DLD1 (cell line): Measurements from ENCODE around the gene TMEM109.

Source experiments
- in situ Hi-C: cut with HindIII; loops from 2 replicates; pipeline ENCODE4 v1.10.0; 2017; ENCODE audit warnings: low sequenced_read_pairs

Gene TMEM109

GRCh38 chr11:60924906-60925853 is 11.2 kb downstream of the TMEM109 start:
- in situ Hi-C loops = no loop called here

GRCh38 chr11:60925868-60926267 is 11.9 kb downstream of the TMEM109 start:
- in situ Hi-C loops = no loop called here

DNA sequence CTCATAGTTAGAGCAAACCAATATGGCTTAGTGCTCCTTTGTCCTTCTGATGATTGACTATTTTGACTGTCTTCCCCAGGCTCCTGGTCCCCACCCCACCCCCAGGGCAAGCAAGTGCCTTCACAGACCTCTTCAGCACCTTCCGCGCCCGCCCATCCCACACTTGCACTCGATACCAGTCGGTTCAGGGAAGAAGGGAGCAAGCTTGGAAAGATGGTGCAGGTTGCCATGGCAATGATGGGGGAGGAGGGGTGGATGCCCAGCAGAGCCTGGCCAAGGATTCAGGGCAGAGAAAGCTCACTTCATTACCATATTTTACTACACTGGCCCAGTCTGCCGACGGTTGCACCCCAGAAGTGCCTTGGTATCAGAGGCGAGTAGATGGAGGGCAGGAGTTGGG is 12.5 kb downstream of the TMEM109 start:
- in situ Hi-C loops = no loop called here

DNA sequence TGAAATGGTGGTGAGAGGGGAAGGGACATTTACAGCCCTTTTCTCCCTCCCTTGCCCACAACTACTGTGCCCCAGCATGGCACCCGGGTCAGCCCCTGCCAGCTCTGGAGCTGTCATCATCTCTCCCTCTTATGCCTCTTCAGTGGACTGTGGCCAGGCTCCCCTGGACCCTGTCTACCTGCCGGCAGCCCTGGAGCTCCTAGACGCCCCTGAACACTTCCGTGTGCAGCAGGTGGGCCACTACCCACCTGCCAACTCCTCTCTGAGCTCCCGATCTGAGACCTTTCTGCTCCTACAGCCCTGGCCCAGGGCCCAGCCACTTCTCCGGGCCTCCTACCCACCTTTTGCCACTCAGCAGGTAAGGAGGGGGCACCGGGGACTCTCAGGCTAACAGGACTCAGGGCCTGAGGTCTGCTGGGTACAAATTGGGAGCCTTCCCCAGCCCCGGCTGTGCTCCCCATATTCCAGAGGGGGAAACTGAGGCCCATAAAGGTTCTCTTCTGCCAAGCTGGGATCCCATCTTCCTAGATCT is 13.2 kb downstream of the TMEM109 start:
- in situ Hi-C loops = no loop called here

DNA sequence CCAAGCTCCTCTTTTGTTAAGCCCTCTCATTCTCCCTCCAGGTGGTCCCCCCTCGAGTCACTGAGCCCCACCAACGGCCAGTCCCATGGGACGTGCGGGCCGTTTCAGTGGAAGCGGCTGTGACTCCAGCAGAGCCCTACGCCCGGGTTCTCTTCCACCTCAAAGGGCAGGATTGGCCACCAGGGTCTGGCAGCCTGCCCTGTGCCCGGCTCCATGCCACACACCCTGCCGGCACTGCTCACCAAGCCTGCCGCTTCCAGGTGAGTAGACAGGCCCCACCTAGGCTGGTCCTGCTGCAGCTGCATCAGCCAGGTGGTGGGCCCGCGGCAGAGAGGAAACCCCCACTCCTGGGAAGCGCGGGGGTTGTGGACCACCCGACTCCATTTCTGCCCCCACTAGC is 13.6 kb downstream of the TMEM109 start:
- in situ Hi-C loops = no loop called here

DNA sequence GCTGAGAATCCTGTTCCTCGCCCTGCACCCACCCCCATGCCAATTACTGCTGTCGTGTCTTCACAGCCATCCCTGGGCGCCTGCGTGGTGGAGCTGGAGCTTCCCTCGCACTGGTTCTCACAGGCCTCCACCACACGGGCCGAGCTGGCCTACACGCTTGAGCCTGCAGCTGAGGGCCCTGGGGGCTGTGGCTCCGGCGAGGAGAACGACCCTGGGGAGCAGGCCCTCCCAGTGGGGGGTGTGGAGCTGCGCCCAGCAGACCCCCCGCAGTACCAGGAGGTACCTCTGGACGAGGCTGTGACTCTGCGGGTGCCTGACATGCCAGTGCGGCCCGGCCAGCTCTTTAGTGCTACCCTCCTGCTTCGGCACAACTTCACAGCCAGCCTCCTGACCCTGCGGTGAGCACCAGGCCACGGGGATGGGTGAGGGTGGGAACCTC is 14.6 kb downstream of the TMEM109 start:
- in situ Hi-C loops = no loop called here

DNA sequence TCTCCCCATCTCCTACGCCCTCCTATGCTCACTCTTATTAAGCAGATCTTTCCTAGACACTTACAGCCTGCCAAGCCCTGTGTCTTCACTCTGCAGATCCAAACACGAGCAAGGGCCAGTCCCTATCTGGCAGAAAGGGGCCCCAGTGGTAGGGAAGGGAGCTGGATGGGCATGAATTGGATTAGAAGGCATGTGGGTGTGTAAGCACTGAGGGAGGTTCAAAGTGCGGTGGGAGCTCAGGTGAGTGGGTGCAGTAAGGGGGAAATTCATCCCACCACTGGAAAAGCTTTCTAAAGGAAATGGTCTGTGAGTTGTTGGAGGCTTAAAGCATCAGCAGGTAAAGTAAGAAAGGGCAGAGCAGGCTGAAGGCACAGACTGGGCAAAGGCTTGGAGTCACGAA is 15.8 kb downstream of the TMEM109 start:
- in situ Hi-C loops = no loop called here

GRCh38 chr11:60930394-60930793 is 16.4 kb downstream of the TMEM109 start:
- in situ Hi-C loops = no loop called here

GRCh38 chr11:60931917-60932316 is 18.0 kb downstream of the TMEM109 start:
- in situ Hi-C loops = no loop called here

DNA sequence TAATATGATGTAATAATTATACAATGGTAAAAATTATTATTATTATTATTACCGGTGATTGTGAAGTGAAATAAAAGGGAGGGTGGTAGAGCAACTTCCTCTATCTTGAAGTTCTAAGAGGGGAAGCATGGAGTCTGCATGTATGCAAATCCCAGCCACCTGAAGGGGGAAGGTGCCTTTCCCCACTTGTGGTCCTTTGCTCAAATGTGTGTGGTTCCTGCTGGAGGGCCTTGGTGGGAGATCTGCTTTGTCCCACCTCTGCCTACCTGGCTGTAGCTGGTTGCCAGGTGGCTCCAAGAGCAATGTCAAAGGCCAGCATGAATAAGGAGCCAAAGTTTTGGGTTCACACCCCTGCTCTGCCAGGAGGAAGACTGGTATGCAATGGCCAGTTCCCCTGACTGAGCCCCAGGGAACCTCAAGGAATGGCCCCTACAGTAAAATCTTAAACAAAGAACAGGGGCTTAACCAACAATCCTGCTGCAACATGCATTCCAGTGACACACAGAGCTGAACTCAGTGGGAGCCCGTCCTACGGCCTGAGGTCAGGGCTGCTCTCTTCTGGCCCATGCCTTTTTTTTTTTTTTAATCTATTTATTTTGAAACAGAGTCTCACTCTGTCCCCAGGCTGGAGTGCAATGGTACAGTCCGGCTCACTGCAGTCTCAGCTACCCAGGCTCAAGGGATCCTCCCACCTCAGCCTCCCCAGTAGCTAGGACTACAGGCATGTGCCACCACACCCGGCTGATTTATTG is 18.8 kb downstream of the TMEM109 start:
- in situ Hi-C loops = no loop called here

- in situ Hi-C loops = no loop called here
These were observed 19.6 kb downstream of the TMEM109 start for GRCh38 chr11:60933416-60934123.

DNA sequence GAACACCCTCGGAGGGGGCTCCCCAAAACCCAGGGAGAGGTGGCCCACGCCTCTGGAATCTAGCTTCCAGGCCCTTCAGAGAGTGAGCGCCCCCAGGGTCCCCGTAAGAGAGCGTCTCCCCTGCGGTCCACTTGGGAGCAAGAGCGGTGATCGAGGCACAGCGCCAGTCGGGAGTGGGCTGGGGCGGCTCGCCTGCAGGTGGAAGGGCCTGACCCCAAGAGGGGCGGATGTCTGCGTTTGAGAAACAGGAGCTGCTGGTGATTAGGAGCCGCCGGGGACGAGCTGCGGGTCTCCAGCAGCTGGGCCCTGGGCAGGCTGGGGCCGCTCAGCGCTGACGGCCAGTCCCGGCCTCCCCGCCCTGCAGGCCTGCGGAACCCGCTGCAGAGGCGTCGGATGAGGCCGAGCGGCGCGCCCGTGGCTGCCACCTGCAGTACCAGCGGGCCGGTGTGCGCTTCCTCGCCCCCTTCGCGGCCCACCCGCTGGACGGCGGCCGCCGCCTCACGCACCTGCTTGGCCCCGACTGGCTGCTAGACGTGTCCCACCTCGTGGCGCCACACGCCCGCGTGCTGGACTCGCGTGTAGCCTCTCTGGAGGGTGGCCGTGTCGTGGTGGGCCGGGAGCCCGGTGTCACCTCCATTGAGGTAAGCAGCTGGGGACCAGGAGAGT is 20.3 kb downstream of the TMEM109 start:
- in situ Hi-C loops = no loop called here

DNA sequence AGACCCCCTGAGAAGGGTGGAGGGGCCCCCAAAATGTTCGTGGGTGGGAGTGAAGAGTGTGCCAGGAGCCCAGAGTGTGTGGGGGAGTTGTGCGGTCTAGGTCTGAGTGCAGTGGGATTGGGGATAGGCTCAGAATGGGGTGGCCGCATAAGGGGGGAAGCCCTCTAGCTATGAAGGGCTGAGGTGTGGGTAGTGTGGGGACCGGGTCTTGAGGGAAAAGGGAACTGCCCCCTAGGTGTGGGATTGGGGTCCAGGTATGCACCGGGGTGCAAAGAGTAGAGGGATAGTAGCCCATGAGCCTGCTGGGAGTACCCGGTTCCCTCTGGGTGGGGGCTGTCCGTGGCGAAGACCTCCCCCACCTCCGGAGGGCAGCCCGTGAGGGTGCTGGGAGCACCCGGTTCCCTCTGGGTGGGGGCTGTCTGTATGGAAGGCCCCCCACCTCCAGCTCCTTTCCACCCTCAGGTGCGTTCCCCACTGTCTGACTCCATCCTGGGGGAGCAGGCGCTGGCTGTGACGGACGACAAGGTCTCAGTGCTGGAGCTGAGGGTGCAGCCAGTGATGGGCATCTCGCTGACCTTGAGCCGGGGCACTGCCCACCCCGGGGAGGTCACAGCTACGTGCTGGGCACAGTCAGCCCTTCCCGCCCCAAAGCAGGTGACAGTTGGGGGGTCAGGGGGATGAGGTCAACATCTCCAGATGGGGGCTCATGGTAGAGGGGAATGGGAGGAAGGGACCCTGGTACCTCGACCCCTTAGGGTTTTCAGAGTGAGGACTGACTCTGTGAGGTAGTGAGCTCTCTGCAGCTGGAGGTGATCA is 21.0 kb downstream of the TMEM109 start:
- in situ Hi-C loops = no loop called here

- in situ Hi-C loops = no loop called here
These were observed 21.9 kb downstream of the TMEM109 start for GRCh38 chr11:60935676-60936442.

- in situ Hi-C loops = no loop called here
These were observed 22.6 kb downstream of the TMEM109 start for GRCh38 chr11:60936467-60937143.

GRCh38 chr11:60937144-60937527 is 23.2 kb downstream of the TMEM109 start:
- in situ Hi-C loops = no loop called here

DNA sequence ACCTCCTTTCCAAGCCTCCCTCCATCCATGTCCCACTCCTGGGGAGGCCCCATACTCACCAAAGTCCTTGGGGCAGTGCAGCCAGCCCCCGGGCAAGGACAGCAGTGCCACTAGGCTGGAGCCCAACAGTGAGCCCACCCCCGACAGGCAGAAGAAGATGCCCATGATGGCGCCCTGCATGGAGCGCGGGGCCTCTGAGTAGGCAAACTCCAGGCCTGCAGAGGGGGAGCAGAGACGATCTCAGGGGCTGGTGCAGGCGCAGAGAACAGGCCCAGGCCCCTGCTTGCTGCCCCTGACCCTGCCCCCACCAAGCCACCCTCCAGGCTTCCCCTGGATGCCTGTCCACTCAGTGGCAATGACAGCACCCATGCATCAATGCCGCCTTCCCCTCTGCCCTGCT is 23.9 kb downstream of the TMEM109 start:
- in situ Hi-C loops = no loop called here

DNA sequence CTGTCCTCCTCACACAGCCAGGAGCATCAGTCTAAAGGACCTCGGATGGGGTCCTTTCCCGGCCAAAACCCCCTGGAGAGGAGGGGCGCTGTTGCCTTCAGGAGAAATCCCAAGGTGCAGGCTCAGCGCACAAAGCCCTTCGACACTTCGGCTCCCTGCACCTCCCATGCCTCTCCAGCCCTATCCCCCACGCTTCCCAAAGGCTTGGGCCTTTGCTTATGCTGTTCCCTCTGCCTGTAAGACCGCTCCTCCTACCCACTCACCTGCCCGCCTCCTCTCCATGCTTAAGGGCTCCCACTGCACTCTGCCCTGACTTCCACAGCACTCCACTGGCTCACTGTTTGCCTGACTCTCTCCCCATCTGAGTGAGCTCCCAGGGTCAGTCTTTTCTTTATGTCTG is 24.5 kb downstream of the TMEM109 start:
- in situ Hi-C loops = no loop called here
